HTERT RPE-1 (cell line): Measurements from ENCODE around the gene ATP11B.

Experiments used
- in situ Hi-C: fragments of 300-500 bp; cut with MboI; formaldehyde crosslinking; loops from 4 replicates; pipeline ENCODE4 v1.14.3; 2020; ENCODE audit warnings: low sequenced_read_pairs

The ATP11B gene

GRCh38 chr3:182908471-182908870 is 115.2 kb downstream of the ATP11B start:
- in situ Hi-C loops: no loop called here

DNA sequence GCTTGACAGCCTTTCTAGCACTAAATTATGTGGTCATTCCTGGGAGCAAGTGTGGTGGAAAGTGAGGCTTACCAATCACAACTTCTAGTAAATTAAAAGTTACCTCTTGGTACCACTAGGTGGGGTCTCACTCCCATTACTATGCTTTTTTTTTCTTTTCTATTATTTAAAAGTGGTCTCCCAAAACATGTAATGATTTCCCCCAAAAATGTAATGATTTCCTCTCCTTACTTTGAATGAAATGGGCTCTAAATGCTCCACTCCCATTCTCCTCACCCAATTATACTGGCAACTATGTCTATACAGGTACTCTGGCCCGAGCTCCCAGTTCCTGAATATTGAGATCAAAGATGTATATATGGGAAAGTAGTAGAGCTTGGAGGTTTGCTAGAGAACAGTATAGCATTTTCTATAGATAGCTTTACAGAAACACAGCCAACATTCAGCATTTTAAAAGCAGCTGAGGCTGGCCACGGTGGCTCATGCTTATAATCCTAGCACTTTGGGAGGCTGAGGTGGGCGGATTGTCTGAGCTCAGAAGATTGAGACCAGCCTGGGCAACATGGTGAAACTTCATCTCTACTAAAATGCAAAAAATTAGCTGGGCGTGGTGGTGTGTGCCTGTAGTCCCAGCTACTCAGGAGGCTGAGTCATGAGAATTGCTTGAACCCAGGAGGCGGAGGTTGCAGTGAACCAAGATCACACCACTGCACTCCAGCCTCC is 116.2 kb downstream of the ATP11B start:
- in situ Hi-C loops: no loop called here

GRCh38 chr3:182910936-182911781 is 117.9 kb downstream of the ATP11B start:
- in situ Hi-C loops: no loop called here

DNA sequence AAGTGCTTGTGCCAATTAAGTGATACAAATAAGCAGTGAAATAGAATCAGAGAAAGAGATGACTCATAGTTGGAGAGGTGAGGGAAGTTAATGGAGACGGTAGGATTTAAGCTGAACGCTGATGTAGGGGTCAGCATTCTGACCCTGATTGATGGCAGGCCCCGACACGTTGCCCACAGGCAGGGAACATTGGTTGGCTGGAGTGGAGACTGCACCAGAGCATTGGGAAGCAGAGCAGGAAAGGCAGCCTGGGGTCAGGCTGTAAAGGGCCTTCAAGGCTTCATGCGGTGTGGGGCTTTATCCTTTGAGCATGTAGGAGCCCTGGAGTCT is 118.4 kb downstream of the ATP11B start:
- in situ Hi-C loops: no loop called here

GRCh38 chr3:182912474-182912873 is 119.2 kb downstream of the ATP11B start:
- in situ Hi-C loops: no loop called here

- in situ Hi-C loops: no loop called here
These were observed 120.6 kb downstream of the ATP11B start for GRCh38 chr3:182913889-182914288.

GRCh38 chr3:182914341-182914740 is 121.0 kb downstream of the ATP11B start:
- in situ Hi-C loops: no loop called here

- in situ Hi-C loops: no loop called here
These were observed 123.8 kb downstream of the ATP11B start for GRCh38 chr3:182917134-182917533.

DNA sequence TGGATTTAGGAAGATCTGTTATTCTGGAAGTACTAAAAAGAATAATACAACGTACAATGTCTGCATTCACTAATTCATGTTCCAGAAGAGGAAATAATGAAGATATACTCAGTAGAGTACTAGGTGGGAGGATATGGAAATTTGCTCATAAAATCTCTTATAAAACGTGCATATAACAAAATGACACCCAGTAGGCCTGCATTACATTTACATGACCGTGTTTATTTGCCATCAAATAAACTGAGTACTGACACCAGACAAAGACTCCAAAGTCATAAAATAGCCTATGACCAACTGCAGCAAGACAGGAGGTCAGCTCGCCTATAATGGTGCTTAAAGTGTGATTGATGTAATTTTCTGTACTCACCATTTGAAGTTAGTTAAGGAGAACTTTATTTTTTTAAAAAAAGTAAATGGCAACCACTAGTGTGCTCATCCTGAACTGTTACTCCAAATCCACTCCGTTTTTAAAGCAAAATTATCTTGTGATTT is 126.6 kb downstream of the ATP11B start:
- in situ Hi-C loops: no loop called here

- in situ Hi-C loops: no loop called here
These were observed 127.3 kb downstream of the ATP11B start for GRCh38 chr3:182920515-182921084.

DNA sequence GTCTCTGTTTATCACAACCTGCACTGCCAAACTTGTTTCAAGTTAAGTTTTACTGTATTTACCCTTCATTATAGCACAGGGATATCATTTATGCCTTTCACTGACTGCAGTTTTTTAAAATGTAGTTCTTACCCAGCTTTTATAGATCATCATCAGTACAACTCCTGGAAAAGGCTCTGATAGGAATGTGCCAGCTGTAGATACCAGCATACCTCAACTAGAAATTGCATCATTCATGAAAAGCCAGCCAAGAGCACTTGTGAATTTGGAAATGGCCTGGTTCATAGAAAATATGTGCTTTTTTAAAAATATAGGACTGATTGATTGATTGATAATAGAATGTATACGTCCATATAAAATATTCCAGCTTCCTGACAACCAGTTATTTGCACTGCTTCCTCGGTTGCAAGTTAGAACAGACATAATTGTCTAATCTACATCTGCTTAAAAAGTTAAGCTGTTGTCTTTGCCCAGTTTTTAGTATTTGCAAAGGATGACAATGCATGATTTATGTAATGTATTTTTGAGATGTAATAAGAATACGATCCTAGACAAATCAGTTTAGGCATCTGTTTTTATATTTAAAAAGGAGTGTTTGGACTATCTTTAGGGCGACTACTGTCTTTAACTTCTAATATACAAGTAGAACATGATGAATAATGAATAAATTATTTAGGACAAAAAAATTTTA is 128.5 kb downstream of the ATP11B start:
- in situ Hi-C loops: no loop called here

- in situ Hi-C loops: no loop called here
These were observed 132.1 kb downstream of the ATP11B start for GRCh38 chr3:182925330-182925943.

GRCh38 chr3:182925944-182926337 is 132.6 kb downstream of the ATP11B start:
- in situ Hi-C loops: no loop called here

DNA sequence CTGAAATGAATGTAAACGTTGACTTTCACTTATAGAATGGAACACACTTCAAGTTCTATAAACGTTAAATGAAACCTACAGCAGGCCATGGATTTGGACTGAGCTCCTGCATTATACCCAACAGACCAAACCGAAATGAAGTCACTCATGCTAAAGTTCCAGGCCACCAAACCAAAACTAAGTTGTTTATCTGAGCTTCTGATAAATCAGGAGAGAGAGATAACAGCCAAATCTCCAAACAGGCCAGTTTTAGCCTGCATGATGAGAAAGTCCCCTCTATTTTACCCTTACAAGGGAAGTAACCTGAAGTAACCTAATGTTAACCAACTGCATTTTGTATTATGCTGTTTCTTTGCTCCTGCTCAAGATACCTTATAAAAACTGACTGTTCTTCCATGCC is 142.5 kb downstream of the ATP11B start:
- in situ Hi-C loops: no loop called here

DNA sequence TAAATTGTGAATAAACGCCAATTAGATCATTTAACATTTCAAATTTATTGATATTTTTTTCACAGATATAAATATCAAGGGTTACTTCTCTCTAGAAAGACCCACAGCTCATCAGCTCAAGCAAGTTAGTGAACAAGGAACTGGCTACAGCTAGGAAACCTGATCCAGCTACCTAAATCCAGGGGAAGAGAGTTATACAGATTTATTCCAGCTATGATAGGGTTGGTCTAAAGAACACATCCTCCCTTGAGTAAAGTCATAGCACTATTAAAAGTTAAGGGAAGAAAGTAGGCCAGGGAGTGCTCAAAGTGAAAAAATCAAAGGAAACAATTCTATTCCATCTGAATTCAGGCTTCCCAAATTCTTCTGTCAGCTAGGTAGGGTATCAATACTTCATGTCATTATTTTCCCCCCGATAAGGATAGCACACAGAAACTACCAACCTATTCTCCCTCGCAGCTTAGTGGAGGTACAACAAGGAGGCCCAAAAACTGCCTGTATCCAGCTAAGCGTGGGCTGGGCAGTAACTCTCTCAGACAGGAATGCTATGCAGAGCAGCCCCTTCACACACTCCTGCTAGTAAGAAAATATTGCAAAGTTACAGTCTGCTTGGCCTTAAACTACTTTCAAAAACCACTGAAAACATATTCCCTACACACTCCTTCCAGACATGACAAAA is 143.1 kb downstream of the ATP11B start:
- in situ Hi-C loops: no loop called here

DNA sequence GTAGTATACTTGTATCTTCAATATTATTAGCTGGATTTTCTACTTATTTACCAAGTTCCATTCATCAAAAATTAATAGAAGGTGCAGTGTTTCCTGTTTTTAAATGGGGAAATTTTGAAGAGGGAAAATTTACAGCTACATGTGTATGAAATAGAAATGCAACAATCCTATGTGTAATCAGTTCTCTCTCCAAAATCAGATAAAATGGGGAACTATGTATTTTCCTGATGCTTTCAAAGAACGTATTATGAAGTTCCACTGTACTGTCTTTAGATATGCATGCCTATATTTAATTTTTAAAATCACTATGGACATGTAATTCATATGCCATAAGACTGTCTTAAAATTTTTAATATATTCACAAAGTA is 143.6 kb downstream of the ATP11B start:
- in situ Hi-C loops: no loop called here

- in situ Hi-C loops: no loop called here
These were observed 144.2 kb downstream of the ATP11B start for GRCh38 chr3:182937293-182938051.

DNA sequence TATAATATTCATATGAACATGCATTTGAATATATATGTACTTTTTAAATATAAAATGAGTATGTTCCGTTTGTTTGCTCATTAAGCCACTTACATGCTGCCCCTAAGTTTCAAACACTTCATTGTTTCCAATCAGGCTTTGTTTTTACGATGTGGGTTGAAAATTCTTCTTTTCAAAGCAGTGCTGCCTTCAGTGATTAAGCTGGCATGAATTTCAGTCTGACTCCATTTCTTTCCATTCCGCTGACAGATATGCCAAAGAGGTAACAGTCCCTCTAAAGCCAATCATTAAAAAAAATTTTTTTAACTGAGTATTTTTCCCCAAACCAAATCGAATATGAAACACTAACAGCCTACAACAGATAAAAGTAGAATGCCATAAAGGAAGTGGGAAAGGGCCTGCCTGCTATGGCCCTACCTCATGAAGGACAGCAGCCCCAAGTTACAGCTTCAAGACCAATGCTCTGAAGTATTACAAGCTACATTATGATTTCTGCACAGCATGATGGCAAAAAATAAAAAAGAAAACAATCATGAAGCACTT is 147.0 kb downstream of the ATP11B start:
- in situ Hi-C loops: no loop called here

GRCh38 chr3:182941719-182942118 is 148.4 kb downstream of the ATP11B start:
- in situ Hi-C loops: no loop called here
